DMS53 (cell line): Measurements from ENCODE around the gene TTLL10.
A peak's percentile ranks its signal among the peaks of the same experiment; 100 is the strongest.

Experiments used
- DNase-seq: peaks from one replicate; lab custom pipeline; 2025; lab: John Stamatoyannopoulos, UW

The TTLL10 gene, protein sequence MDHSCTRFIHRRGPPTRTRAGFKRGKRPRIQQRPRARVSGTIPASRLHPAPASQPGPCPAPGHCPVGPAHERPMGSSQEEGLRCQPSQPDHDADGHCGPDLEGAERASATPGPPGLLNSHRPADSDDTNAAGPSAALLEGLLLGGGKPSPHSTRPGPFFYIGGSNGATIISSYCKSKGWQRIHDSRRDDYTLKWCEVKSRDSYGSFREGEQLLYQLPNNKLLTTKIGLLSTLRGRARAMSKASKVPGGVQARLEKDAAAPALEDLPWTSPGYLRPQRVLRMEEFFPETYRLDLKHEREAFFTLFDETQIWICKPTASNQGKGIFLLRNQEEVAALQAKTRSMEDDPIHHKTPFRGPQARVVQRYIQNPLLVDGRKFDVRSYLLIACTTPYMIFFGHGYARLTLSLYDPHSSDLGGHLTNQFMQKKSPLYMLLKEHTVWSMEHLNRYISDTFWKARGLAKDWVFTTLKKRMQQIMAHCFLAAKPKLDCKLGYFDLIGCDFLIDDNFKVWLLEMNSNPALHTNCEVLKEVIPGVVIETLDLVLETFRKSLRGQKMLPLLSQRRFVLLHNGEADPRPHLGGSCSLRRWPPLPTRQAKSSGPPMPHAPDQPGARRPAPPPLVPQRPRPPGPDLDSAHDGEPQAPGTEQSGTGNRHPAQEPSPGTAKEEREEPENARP

DNA sequence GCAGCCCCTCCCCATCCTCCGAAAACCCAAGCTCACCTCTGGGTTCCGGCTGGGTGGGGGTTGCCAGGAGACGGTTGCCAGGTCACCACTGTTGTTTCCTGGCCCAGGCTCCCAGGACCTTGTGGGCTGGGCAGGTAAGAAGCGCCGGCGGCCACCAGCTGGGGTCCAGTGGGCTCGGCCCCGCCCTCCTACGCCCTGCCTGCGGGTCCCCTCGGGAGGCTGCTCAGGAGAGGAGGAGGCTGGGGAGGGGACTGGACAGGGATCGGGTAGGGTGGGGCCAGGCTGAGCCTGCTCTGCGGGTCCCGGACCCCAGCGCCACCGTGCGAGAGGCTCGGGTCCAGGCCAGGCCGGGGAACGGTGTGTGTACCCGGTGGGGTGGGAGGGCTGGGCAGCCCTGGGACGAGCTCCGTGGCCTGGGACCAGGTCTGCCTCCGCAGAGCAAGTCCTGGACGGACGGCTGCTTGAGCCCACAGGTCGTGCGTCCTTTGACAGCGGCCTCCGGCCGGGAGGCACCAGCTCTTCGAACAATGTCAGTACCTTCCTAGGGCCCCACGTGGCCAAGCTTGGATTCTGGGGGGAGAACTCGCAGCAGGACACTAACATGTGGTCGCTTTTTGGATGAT is at the start of gene TTLL10:
TTLL10 (plus strand) TSS at position 88 of the 623 bp plus-strand sequence. CDS start 5,336 bp downstream, outside the sequence.
- no peak for DNase-seq

GRCh38 chr1:1124508-1124785 is 49.2 kb upstream of the TTLL10 start:
- no peak for DNase-seq

DNA sequence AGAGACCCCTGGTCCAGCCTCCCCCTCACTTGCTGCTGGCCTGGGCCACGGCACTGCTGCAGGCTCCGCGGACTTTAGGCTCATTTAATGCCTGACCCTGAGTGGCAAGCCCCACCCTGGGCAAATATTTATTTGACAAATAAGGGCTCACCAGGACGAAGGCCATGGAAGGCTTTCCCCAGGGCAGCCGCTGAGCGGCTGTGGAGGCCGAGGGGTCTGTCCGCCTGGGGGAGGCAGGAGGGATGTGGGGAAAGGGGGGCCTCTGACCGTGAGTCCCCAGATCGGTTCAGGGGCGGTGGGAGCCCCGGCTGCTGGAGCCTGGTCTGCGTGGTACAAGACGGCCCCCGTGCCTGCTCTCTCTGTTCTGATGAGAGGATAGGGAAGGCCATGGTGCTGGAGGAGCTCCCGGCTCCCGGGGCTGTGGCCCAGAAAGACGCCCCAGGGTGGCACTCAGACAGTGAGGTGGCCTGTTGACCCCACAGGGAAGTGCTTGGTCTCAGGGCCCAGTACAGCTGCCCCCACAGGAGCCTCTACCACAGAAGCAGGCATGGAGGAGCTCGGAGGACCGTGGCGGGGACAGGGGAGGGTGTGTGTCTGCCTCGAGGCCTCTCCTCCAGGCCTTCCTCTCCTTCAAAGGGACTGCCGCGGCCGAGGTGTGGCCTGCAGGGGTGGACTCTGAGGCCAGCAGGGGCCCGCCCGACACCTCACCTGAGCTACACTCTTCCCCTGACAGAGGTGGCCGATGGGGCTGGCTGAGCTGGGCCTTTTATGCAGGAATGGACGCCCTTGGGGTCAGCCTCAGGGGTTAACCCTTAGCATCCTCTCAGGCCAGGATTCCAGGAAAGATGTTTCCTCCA is 48.7 kb upstream of the TTLL10 start:
- DNase-seq = peak; percentile 69

GRCh38 chr1:1125945-1126344 is 47.7 kb upstream of the TTLL10 start:
- DNase-seq = no peak

DNA sequence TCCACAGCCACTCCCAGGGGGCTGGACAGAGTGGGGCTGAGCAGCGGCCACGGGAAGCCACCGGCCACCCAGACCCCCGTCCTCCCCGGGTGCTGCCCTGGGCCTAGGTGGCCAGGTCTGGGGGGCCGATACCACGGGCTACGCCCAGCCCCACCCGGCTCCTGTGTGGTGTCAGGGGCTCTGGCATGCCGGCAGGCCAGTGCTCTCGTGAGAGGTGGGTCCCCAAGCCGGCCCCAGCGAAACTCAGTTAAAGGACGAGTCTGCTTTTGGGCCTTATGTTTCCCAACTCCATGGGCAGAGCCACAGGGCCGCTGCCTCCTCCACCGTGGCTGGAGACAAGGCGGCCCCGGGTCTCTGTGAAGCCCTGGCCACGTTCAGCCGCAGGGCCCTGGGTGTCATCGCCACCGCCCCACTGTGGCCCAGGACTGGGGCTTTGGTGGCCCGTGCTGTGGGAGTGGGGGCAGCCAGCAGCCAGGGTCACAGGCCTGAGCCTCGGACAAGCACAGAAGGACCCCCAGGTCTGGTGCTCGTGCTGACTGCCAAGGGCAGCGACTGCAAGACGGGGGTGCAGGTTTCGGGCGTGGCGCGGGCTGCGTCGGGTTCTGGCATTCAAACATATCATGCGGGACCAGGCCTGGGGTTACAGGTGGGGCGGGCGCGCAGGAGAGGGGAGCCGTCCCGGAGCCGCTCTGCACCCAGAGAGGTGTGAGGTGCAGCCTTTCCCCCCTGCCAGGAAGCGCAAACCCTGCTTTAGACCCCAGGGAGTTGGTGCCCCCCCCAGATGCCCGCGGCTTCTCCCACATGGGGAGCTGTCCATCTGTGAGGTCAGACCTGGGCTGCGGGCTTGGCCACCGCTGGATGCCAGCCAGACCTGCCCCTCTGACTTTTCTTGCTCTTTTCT is 45.9 kb upstream of the TTLL10 start:
- no peak for DNase-seq

GRCh38 chr1:1128454-1129139 is 45.1 kb upstream of the TTLL10 start:
- no peak for DNase-seq

DNA sequence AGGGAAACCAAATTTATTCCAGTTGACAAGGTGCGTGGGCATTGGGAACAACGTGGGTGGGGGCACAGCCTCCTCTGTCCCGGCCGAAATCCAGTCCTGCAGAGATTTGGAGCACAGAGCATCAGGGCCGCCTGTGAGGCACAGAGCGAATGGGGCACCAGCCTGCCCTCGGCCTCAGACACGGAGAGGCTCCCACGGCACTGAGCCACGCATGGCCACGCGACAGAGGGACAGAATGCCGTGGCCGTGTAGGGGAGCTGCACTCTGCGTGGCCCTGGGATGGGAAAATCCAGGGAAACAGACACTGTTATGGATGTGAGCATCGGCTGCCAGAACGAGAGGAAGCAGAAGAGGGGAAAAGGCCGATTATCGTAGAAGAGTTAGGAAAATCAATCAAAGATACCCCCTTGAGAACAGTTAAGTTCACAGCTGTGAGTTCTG is 44.3 kb upstream of the TTLL10 start:
- DNase-seq = no peak

GRCh38 chr1:1130206-1131120 is 43.2 kb upstream of the TTLL10 start:
- DNase-seq = peak; percentile 74

DNA sequence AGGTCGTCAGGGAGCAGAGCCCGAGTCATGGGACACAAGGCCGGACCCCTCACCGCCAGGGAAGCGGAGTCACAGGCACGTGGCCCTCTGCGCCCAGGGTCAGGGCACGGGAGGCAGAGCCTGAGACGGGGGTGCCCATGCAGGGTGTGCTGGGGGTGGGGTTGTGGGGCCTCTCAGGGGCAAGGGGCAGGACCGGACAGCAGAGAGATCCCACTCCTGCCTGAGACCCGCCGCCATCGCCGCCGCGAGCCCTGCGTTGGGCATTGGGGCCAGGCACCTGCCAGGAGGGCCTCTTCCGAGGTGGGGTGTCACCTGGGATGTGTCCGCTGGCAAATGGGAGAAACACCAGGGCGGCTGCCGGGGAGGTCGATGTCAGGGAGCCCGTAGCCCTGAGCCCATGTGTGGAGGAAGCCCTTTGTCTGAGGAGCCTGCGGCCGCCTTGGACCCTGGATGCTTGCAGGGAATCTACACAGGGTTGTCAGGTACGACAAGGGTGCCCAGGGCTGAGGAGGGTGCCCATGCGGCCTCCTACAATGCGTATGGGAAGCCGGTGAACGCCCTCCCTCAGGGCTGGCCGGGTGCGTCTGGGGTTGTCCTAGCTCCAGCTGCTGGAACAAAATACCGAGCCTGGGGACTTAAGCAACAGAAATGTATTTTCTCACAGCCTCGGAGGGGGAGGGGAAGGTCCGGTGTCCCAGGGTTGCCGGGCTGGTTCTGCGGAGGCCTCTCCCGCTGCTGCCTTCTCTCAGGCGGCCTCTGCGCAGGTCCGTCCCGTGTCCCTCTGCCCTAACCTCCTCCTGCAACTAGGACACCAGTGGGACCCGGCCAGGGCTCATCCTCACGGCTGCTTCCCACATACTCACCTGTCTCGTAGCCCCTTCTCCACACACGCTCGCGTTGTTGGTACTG is 41.4 kb upstream of the TTLL10 start:
- DNase-seq = peak; percentile 60

DNA sequence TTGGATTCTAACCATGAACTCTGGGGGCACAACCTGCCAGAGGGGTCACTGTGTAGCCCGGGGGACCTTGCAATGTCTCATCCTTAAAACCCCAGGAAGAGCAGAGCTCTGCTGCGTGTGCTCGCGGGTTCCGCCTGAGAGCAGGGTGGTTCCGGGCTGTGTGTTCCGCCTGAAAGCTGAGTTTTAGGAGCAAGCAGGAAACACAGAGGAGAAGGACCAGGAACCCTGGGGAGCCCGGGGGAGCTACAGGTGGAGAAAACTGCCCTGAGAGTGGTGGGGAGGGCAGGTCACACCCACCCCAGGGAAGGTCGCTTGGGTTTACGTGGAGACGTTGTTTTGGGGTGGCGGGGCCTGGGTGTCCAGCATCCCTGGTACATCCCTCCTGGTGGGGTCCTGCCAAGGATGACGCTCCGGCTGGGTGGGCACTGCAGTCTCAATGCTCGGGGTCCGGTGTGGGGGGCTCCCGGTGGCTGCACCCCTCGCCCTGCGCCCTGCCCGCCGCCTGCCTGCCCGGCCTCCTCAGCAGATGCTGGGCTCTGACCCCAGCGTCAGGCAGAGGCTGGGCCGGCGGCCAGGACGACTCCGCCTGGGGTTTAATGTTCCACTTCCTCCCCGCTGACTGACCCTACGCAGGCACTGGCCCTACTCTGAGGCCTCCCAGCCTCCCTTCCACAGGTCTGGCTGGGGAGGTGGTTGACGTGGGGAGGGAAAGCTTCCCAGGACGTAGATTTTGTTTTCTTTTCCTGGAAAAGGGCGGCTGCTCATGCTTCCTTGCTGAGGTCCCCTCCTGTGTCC is 40.5 kb upstream of the TTLL10 start:
- DNase-seq = no peak

GRCh38 chr1:1134300-1134970 is 39.2 kb upstream of the TTLL10 start:
- DNase-seq = no peak

- peak; percentile 58 for DNase-seq
Observed at GRCh38 chr1:1135339-1136136, 38.1 kb upstream of the TTLL10 start.

DNA sequence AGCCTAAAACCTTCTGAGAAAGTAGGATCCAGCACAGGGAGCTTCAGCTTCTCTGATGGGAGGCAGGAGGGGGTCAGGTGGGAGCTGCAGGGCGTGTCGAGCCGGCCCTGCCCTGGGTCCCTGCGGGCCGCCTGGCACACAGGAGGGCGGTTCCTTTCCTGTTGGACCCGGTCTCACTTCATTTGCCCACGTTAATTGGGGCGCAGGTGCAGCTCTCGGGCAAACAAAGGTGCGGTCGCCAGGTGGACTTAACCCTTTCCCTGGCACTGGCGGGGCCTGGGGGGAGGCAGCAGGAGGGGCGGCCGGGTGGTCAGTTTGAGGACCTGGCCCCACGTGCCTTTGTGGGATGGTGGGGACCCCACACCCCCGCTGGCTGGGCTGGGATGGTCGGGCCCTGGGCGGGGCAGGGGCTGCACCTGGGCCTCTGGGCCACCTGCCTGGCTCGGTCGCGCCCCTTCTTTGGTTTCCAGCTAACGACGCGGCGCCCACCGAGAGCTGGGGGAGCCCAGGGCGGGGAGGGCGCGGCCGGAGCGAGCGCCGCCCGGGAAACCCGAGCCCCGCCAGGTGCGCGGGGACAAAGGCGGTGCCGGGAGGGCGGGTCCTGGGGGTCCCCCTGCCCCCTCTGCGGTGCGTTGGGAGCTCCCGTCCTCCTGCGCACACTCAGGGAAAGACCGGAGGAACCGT is 37.0 kb upstream of the TTLL10 start:
- DNase-seq = peak; percentile 70

- peak; percentile 66 for DNase-seq
Observed at GRCh38 chr1:1137256-1138045, 36.2 kb upstream of the TTLL10 start.

DNA sequence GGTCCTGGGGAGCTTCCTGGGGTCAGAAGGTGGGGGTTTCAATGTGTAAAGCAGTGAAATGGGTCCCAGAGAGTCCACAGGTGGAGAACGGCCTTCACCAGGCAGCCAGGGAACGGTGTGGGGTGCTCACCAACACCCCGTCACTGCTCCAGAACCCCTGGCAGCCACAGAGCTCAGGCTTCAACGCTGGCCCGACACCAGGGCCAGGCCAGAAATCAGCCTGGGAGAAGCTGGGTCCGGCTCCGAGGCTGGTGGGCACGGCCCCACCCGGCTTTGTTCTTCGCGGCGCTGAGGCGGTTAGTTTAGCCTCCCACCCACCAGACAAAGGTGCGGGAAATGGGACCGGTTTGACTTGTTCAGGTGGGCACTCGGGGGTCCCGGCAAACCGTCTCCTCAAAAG is 33.0 kb upstream of the TTLL10 start:
- DNase-seq = no peak
